ENCODE measurements around the gene GALNT3. TPM values are rescaled to one million over a fixed set of nuclear protein-coding genes. Genes with fewer than 3 reads are reported as not detected.

Gene GALNT3
- total RNA-seq, 1 experiment from 2014 or later, result not detected

- peak; percentile 21 for DNase-seq (ENCODE audit: low spot score)
Observed at GRCh38 chr2:165745916-165746315, 48.1 kb downstream of the GALNT3 start.

DNA sequence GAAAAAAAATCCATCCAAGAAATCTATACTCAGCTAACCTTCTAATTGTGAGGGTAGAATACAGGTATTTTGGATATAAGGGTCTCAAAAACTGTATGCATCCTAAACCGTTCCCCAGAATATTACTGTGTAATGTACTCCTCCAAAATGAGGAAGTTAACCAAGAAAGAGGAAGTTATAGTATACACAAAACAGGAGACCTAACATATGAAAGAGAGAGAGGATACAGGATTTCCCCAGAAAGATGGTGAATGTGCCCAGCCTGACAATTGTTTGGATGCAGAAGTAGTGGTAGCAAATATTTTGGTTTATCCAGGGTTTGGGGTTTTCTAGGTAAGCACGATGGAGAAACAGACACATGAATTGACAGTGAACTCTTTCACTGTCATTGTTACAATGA lies 50.6 kb downstream of the GALNT3 start:
- no peak for DNase-seq (ENCODE audit: low spot score)

DNA sequence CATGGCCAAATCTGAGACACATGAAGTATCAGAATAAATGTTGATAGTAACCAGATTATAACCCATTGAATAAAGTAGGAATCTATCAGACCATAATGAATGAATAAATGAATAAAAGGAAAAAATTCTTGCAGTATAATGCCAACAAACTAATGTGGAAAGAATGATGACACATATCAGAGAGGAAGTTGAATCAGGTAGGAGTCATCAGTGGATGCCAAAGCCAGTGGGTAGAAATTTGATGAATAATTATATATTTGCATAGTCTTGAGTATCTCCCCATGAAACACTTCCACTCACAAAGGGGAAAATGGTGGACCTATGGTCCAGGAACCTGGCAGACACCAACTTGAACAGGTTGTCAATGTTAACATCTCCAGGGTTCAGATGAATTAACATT lies 68.6 kb downstream of the GALNT3 start:
- DNase-seq (ENCODE audit: low spot score), result peak; percentile 86

DNA sequence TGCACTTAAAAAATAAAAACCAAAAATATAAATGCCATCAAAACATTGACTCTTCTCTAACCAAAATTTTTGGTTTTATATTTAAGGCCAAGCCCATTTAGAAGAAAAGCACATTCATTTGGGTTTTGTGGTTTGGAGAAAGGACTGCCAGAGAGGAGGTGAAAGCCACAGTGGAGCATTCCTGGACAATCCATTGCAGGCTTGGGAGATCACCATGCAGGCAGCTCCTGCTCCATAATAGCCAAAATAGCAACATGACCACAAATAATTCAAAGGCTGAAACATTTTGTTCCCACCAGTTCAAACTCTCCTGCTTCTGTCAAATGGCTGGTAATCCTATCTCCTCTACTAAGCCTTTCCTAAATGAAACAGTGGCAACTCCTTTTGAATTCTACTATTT lies 73.5 kb downstream of the GALNT3 start:
- peak; percentile 67 for DNase-seq (ENCODE audit: low spot score)

- no peak for DNase-seq (ENCODE audit: low spot score)
Observed at GRCh38 chr2:165718610-165719210, 75.3 kb downstream of the GALNT3 start.

GRCh38 chr2:165716091-165716490 lies 78.0 kb downstream of the GALNT3 start:
- DNase-seq (ENCODE audit: low spot score), result no peak

DNA sequence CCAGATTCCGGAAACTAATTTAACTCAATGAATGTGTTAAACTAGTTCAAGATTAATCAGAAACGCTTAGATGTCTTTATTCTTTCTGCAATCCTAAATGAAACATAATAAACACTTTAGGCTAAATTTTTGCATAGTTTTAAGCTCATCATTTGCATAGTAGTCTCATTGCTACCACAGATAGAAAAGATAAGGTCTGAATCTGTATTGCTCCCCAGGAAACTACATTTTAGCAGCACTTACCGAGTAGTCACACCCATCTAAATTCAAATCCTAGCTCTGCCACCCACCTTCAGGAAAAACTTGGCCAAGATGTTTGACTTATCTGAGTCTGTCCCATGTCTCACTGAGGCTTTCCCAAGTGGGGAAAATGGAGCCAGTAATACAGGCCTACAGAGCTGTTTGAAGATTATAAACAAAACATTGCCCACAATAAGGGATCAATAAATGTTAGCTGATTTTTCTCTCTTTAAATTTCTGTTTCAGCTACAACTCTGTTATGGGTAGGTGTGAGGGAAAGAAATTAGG lies 87.0 kb downstream of the GALNT3 start:
- DNase-seq (ENCODE audit: low spot score), result no peak

DNA sequence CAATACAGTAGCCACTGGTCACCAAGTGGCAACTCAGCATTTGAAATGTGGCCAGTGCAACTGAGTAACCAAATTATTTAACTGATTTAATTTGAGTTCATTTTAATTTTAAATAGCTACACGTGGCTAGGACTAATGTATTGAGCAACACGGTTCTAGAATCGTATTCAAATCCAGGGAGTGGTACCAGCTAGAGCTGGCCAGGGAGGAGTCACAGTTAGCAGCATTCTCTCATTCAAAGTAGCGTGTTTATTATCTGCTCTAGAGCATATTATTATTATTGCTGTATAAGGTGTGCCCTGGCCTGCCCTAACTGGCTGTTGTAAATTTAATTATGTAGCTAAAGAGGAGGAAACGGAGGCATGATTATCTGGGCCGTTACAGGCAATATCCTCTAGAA lies 92.9 kb downstream of the GALNT3 start:
- DNase-seq (ENCODE audit: low spot score), result no peak

DNA sequence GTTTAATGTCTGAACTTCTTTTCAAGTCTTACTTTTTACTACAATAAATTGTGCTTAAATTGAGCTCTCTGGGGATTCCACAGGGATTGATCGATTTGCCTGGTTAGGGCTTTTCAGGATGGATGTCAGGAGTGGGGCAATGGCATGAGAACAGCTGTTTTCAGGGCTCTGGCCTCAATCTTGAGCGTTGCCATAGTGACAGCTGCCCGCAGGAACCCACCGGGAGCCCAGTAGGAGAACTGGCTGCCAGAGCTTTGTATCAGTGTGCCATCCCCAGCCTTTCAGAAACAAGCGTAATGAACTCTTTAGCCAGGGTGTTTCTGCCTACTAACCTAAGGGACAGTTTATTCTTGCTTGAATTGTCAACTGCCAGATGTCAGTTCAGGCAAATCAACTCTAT lies 93.5 kb downstream of the GALNT3 start:
- no peak for DNase-seq (ENCODE audit: low spot score)

DNA sequence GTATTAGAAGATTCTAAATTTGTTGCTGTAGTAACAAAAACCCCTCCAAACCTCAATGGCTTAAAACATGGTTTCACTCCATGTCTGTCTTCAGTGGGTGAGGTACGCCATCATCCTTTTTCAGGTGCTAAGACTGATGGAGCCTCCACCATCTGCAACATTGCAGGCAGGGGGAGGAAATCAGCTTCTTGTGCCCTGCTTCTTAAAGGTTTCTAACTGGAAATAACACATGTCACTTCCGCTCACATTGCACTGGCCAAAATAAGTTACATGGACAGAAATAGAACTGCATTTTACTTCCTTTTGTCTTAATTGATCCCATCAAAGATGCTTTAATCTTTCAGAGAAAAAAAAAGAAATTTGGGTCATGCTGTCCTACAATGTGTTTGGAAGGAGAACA lies 94.1 kb downstream of the GALNT3 start:
- no peak for DNase-seq (ENCODE audit: low spot score)

DNA sequence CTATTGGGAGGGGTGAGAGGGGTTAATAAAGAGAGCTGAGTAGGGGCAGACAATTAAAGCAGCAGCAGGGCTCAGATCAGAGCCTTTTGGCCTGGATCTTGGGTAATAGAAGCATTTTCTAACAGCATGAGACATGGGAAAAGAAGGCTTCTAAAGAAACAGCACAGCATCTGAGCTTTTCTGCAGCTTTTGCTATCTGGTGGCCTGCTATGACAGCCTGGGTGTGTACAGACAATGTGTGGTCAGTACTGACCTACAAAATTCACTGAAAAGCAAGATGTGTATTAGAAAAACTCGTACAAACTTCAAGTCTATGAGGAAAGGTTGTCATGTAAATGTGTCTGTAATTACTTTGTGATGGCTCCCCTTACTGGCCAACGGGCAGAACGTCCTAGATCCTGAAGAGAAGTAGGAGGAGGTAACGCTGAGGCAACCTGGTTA lies 95.6 kb downstream of the GALNT3 start:
- peak; percentile 46 for DNase-seq (ENCODE audit: low spot score)

DNA sequence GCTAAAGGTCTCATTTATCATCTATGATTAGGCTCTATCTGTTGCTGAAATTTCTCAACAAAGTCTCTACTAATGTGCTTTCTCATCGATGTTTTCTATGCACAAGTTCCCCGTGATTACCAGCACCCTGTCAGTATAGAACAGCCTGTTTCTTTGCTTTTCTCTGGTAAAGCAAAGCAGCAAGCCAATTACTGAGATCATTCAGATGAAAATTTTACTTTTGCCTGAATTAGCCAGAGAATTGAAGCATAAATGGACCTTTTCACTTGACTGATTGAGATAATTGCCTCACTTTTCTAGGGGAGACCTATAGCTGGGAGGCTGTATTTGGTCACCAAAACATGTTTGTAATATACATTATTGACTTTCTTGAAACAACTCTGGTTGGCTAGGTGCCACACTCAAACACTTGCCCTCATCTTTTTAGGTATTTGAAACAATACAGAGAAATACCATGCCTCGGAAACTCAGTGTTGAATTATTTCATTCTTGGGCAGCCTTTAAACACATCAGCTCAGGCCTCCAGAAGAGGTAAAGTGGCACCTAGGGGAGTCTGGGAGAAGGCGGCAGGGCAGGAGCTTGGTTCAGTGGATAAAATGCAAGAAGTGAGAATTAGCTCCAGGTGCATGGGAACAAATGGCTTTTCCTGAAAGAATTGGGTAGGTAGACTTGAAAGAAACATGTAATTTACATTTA lies 96.2 kb downstream of the GALNT3 start:
- no peak for DNase-seq (ENCODE audit: low spot score)

Other genes starting within 250 kb of the GALNT3 start
- gene TTC21B, start 159.5 kb upstream of the GALNT3 start, total RNA-seq (2014; rRNA removed; shearing (Covaris generic)), result 20.2 and 24.2 TPM in 2 replicates